ENCODE measurements around the gene CAPN1.

The CAPN1 gene

GRCh38 chr11:65180877-65181568 is 705 bp upstream of the CAPN1 start:
- DNase-seq (ENCODE audit: low read depth, low spot score): no peak
- CTCF ChIA-PET: interaction anchor here (0.9 to 2.2 kb wide), 17 partner anchors 8 to 175 kb away, joined by 3 to 13 read pairs (median 4); partner anchors contain the start of genes CDC42EP2, SPDYC, TM7SF2 and ZNHIT2
- TF ChIP-seq CTCF (IDR thresholded peaks at IDR 0.05; ENCODE audit: insufficient read depth, low read length, missing control alignments): peak; percentile 76

GRCh38 chr11:65182258-65183170 is 786 bp downstream of the CAPN1 start:
- DNase-seq (ENCODE audit: low read depth, low spot score): no peak

More at GRCh38 chr11:65180877-65181568, 705 bp upstream of the CAPN1 start:
- peak overlapping the region; percentile 86 for H3K4me3 ChIP-seq (ENCODE audit: low read depth, low read length)
- POLR2A ChIA-PET: interaction anchor here (0.6 to 1.6 kb wide), 3 partner anchors 32 to 264 kb away, joined by 3 to 14 read pairs (median 3); no protein-coding TSS in a partner anchor

GRCh38 chr11:65183201-65183891 is 1.6 kb downstream of the CAPN1 start:
- ChIA-PET POLR2A (no interaction called here), CTCF (interaction anchor here (1.1 to 2.2 kb wide), 8 partner anchors 16 to 132 kb away, joined by 3 to 13 read pairs (median 4); partner anchors contain the start of genes CDC42EP2, TM7SF2 and ZNHIT2)
- H3K4me3 ChIP-seq (ENCODE audit: low read depth, low read length): peak overlapping the region; percentile 86
- no peak for DNase-seq (ENCODE audit: low read depth, low spot score)
- TF ChIP-seq CTCF (IDR thresholded peaks at IDR 0.05; ENCODE audit: insufficient read depth, low read length, missing control alignments): no peak

More at GRCh38 chr11:65182258-65183170, 786 bp downstream of the CAPN1 start:
- peak overlapping the region; percentile 86 for H3K4me3 ChIP-seq (ENCODE audit: low read depth, low read length)
- ChIA-PET CTCF (interaction anchor here (1.0 to 2.2 kb wide), 15 partner anchors 10 to 155 kb away, joined by 3 to 13 read pairs (median 5); partner anchors contain the start of genes CDC42EP2, TM7SF2 and ZNHIT2), POLR2A (interaction anchor here (1.0 to 1.6 kb wide), 2 partner anchors 9 to 47 kb away, joined by 3 to 14 read pairs; no protein-coding TSS in a partner anchor)
- TF ChIP-seq CTCF (IDR thresholded peaks at IDR 0.05; ENCODE audit: insufficient read depth, low read length, missing control alignments): no peak

- POLR2A ChIA-PET: no interaction called here
- TF ChIP-seq CTCF (IDR thresholded peaks at IDR 0.05; ENCODE audit: insufficient read depth, low read length, missing control alignments): no peak
- CTCF ChIA-PET: interaction anchor here (1.0 kb wide), 1 partner anchor 22 kb away, joined by 4 read pairs; no protein-coding TSS in a partner anchor
- no peak for DNase-seq (ENCODE audit: low read depth, low spot score)
- no peak overlapping the region for H3K4me3 ChIP-seq (ENCODE audit: low read depth, low read length)
These were observed 2.4 kb downstream of the CAPN1 start for GRCh38 chr11:65184146-65184545.

GRCh38 chr11:65185171-65185570 is 3.4 kb downstream of the CAPN1 start:
- TF ChIP-seq CTCF (IDR thresholded peaks at IDR 0.05; ENCODE audit: insufficient read depth, low read length, missing control alignments): no peak
- ChIA-PET CTCF (interaction anchor here (1.0 to 1.3 kb wide), 3 partner anchors 15 to 40 kb away, joined by 3 to 4 read pairs (median 3); partner anchors contain the start of gene SPDYC), POLR2A (no interaction called here)
- no peak for DNase-seq (ENCODE audit: low read depth, low spot score)
- no peak overlapping the region for H3K4me3 ChIP-seq (ENCODE audit: low read depth, low read length)
